ENCODE data around the gene ORC6.

ORC6 gene

DNA sequence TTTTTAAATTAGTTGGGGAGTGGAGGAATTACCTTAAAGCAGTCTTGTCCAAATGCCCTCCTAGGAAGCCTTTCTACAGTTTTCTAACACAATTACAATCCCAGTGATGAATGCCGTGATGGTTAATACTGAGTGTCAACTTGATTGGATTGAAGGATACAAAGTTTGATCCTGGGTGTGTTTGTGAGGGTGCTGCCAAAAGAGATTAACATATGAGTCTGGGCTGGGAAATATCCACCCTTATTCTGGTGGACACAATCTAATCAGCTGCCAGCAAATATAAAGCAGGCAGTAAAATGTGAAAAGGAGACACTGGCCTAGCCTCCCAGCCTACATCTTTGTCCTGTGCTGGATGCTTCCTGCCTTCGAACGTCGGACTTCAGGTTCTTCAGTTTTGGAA, 12.2 kb downstream of the ORC6 start:
- no peak for DNase-seq (ENCODE audit: low read depth)

- DNase-seq (ENCODE audit: low read depth): no peak
Measured at GRCh38 chr16:46702030-46702429, 12.6 kb downstream of the ORC6 start.

DNA sequence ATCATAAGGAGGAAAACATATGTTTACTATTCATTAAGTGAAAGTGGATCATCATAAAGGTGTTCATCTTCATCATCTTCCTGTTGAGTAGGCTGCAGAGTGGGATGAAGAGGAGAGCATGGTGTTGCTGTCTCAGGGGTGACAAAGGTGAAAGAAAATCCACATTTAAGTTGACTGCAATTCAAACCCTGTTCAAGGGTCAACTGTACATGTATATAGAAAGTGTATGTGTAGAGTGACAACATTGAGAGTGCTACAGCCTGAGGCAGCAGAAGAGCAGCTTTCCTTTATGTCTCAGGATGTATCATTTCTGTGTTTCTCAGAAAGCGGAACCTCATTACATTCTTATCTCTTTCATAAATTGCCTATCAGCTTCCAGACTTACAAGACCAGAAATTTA, 17.2 kb downstream of the ORC6 start:
- no peak for DNase-seq (ENCODE audit: low read depth)

GRCh38 chr16:46709469-46710005, 20.1 kb downstream of the ORC6 start:
- no peak for DNase-seq (ENCODE audit: low read depth)

- DNase-seq (ENCODE audit: low read depth): no peak
Measured at GRCh38 chr16:46711106-46712058, 21.9 kb downstream of the ORC6 start.

GRCh38 chr16:46712911-46713310, 23.5 kb downstream of the ORC6 start:
- DNase-seq (ENCODE audit: low read depth): no peak

DNA sequence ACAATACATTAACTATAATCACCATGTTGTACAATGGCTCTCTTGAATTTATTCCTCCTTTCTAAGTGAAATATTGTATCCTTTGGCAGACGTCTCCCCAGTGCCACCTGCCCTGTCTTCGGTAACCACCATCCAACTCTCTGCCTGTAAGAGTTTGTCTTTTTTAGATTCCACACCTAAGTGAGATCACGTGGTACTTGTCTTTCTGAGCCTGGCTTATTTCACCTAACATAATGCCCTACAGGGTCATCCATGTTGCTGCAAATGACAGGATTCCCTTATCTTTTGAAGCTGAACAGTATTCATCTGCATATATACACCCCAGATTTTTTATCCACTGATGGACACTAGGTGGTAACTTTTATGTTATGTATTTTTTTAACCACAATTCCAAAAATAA, 24.2 kb downstream of the ORC6 start:
- DNase-seq (ENCODE audit: low read depth): no peak

DNA sequence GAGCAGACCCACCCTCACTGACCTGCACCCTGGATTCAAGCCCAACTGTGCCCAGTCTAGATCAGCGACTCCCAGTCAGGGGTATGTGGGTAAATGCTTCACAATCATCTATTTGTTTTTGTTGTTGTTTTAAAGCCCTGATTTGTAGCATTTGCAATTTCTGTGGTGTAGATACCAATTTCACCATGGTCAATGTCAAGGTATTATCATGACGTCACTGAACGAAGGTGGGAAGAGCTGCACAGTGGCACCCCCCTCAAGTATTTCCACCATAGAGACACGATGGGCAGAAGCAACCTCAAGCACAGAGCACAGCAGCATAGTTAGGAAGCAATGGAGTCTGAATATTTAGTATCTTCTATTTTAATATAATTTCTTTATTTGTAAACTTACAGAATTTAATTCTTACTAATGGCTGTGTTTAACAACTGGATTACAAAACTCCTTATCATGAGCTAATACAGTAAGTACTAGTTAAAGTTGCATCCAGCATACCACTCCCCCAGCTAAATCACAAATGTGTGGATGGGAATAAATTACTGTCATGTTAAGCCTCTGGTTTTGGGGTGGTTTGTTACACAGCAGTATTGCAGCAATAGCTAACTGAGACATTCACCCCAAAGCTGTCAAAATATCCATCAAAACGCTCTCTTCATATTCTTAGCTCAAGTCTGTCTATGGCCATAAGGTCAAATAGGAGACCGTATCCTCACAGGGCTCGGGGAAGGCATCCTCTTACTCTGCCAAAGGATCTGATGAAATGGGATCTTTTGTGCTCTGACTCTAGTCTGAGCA, 25.5 kb downstream of the ORC6 start:
- DNase-seq (ENCODE audit: low read depth): no peak

DNA sequence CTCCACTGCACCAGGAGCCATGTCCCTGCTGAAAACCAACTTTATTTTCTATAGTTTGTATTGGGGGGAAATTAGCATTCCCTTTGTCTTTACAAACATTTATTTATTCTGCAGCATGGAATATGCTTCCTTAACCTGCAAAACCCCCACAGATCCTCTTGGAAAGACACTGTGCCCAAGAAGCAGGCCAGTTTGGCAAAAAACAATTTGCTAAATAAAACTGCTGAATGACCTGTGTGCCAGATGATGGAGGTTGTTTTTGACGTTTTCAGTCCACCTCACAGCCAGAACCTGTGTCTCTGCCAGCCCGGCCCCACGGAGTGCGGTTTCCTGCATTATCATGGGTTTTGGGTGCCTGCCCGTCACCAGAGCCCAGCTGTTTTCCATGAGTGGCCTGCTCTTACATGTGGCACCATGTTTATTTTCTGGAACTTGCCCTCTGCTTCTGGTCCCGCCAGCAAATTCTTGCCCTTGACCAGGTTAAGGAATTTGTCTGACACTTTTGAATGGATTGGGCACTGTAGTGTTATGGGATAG, 26.4 kb downstream of the ORC6 start:
- no peak for DNase-seq (ENCODE audit: low read depth)

DNA sequence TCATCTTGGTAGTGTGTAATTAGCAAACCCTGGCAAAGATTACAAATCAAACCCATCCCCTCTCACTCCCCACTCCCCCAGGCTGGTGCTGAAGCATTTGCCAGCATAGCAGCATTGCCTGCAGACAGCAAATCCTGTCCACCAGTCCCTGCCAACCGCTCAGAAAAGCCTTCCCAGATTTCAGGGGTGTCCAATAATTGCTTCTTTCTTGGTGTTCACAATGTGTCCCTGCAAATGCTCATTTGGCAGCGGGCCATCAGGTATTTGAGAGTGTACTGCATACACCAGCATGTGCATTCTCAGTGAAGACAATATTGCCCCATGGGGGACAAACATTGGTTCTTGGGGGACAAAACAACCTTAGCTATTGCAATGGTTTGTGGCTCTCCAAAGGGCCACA, 28.2 kb downstream of the ORC6 start:
- no peak for DNase-seq (ENCODE audit: low read depth)

DNA sequence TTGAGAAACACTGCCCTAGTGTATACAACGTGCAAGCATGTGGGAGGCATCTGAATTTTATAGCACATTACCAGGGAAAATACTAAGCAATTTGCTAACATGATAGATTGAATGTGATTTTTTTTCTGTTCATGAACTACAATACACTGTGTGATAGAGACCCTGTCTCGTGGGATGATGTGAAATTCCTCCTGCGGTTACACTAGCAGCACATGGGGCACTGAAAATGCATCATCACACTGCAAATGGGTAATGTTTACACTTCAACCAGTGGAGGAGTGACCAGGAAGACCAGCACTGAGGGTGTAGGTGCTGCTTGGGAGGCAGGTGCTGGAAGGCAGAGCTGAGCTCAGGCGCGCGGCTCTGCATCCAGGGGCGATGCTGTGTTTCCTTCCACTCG, 28.8 kb downstream of the ORC6 start:
- no peak for DNase-seq (ENCODE audit: low read depth)

- no peak for DNase-seq (ENCODE audit: low read depth)
Measured at GRCh38 chr16:46719528-46719927, 30.1 kb downstream of the ORC6 start.

DNA sequence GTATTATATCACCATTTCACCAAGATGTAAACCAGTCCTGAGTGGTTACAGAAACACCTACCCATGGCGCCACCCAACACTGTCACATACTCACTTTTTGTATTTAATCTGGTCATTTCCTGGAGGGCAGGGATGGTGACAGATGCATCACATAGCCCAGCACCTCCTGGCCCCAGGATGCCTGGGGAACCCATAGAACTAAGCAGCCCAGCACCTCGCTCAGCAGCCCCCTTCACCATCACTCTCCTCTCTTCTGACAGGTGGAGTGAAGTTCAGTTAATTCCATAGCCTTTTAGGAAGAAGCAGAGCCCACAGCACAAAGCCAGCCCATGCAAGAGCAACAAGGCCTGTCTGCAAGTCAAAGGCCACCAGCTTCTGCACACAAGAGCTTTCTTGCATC, 31.2 kb downstream of the ORC6 start:
- no peak for DNase-seq (ENCODE audit: low read depth)

DNA sequence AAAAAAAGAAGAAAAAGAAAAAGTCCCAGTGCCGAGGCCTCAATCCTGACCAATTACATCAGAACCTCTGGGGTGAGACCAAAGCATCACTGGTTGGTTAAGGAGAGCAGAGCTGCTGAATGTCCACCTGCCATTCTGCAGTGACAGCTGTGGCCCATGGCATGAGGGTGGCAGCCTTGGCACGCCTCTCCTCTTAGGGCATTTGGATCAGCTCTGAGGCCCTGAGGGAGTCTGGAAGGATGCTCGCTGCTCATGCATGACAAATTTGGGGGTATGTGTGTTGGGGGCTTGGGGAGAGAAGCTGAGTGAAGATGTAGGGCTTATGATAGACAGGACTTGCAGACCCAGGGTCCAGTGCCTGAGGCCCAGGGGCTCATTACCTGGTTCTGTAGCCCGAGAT, 32.4 kb downstream of the ORC6 start:
- DNase-seq (ENCODE audit: low read depth): no peak

GRCh38 chr16:46727184-46727583, 37.7 kb downstream of the ORC6 start:
- DNase-seq (ENCODE audit: low read depth): no peak

- DNase-seq (ENCODE audit: low read depth): no peak
Measured at GRCh38 chr16:46727630-46728029, 38.2 kb downstream of the ORC6 start.

DNA sequence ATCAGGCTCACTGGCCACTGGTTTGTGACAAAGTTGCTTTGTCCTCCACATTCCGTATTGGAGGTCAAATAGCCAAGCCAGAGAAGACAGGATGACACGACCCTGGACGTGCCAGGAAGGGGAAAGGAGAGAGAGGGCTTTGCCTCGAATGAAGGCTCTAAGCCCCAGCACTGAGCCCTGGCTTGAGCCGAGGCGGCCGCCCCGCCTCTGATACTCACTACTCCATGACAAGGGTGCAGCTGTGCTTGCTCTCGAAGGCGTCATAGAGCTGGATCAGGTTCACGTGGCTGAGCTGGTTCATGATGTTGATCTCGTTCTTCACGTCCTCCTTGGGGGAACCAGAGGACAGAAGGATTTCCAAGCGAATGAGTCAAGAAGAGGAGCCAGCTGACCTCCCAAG, 39.3 kb downstream of the ORC6 start:
- DNase-seq (ENCODE audit: low read depth): no peak

DNA sequence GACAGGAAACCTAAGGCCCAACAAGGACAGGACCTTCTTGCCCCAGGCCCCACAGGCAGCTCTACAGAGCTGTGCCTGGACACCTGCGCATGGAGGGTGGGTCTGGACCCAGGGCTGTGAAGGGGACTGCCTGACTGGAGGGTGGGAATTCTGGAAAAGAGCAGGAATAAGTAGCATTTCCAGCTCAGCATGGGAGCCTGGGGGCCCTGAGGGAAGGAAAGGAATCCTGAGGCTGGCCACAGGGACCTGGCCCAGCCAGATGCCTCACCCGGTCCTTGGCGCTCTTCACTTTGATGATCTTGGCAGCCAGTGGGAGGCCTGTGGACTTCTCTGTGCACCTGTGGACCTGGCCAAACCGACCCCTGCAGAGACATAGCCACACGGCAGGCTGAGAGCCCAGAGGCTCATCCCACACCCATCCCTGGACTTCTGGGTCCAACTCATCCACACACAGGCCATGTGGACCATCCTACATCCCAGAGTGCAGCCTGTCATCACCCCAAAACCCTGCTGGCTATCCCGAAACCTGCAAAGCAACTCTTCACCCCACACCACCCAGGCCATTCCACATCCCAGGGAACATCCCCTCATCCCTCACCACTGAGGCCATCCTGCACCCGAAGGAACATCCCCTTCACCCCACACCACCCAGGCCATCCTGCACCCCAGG, 40.0 kb downstream of the ORC6 start:
- no peak for DNase-seq (ENCODE audit: low read depth)

- no peak for DNase-seq (ENCODE audit: low read depth)
Measured at GRCh38 chr16:46730126-46730525, 40.7 kb downstream of the ORC6 start.

DNA sequence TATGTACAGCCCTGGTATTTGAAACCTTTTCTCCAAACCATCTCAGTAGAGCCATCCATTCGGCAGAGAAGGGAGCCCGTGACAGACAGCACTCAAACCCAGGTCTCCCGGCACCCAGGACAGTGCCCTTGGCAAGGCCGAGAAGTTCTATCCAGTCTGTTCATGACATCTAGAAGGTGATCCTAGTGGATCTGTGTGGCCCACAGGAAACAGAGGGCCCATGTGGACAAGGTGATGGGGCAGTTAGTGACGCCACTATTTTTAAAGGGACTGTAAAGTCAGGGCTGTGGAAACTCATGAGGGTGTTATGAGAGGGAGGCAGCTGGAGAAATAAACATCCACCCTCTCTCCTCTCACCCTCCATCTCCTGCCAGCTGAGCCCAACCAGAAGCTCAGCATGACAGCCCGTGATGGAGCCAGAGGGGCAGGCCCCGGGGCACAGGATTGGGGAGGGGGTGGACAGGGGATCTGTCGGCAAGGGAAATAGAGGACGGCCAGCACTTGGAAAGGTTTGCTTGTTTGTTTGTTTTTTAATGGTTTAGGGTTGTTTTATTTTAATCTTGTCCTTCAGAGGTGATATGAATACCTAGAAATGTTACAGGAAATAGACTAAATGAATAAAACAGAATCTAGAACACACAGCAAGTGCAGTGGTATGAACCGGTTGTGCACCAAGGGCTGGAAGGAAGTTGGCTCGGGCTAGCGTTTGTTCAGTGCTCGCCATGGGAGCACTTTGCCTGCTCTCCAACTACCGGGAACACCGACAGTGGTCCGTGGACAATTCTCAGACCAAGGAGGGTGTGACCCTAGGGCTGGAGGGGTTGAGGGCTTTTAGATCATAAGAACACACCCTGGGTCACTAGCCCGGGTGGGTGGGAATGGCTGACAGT, 41.6 kb downstream of the ORC6 start:
- no peak for DNase-seq (ENCODE audit: low read depth)

All from activated T-helper 9 cell treated with anti-CD3 and anti-CD28 coated beads, Interleukin-2, amount 50 U/mL, for 16 hours (primary cell).